Measurements from ENCODE around the gene PMFBP1.

PMFBP1 gene

GRCh38 chr16:72128701-72129100 lies 43.3 kb downstream of the PMFBP1 start:
- no peak for DNase-seq (ENCODE audit: low read depth)

- no peak for DNase-seq (ENCODE audit: low read depth)
Measured at GRCh38 chr16:72126429-72126765, 45.6 kb downstream of the PMFBP1 start.

GRCh38 chr16:72125635-72126428 lies 46.1 kb downstream of the PMFBP1 start:
- DNase-seq (ENCODE audit: low read depth), result no peak

- DNase-seq (ENCODE audit: low read depth), result peak; percentile 60
Measured at GRCh38 chr16:72124761-72125634, 47.0 kb downstream of the PMFBP1 start.

DNA sequence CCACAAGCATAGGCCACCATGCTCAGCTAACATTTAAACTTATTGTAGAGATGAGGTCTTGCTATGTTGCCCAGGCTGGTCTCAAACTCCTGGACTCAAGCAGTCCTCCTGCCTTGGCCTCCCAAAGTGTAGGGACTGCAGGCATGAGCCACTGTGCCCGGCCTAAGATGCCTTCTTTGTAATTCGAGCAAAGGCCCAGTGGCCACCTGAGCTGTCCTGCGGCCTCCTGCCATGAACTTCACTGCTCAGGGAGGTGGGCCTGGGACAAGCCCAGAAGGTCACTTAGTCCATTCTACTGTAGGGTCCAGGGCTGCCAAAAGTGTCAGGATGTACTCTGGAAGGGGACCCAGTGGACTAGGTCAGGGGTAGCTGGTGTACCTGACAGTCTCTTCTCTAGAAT lies 47.8 kb downstream of the PMFBP1 start:
- no peak for DNase-seq (ENCODE audit: low read depth)

DNA sequence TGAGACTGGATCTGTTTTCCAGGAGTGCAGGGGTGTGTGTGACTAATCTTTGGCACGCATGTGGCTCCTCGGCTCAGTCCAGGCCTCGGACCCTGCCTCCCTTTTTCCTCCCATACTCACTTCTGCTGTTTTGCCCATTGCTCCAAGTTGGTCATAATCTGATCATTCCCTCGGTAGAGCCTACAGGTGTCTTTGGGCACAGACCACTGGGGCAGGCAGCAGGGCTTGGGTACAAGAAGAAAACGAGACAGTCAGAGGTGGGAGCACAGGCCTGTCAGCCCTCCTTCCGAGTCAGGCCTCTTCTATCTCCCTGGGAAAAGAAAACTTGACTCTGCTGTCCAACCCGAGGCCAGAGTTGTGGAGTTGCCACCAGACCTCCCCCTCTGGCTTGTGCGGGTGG lies 48.5 kb downstream of the PMFBP1 start:
- no peak for DNase-seq (ENCODE audit: low read depth)

DNA sequence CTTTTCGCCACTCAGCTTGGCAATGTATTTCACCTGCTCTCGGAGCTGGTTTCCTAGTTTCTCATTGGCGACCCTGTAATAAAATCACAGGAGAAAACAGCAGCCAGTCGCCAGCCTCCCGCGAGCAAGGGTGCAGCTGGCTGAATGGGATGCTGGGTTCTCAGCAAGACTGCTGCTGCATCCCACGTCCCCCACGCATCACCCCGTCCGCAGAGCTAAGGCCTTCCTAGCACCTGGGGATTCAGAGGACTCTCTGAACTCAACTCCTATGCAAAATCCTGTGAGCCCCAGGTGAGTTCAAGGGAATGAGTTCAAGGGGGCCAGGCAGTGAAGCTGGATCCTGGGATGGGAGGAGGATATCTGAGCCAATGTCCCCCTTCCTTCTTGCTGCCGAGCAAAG lies 49.0 kb downstream of the PMFBP1 start:
- no peak for DNase-seq (ENCODE audit: low read depth)

- DNase-seq (ENCODE audit: low read depth), result no peak
Measured at GRCh38 chr16:72122308-72122707, 49.6 kb downstream of the PMFBP1 start.

GRCh38 chr16:72120026-72120425 lies 51.9 kb downstream of the PMFBP1 start:
- DNase-seq (ENCODE audit: low read depth), result no peak

- DNase-seq (ENCODE audit: low read depth), result no peak
Measured at GRCh38 chr16:72113616-72113945, 58.4 kb downstream of the PMFBP1 start.

DNA sequence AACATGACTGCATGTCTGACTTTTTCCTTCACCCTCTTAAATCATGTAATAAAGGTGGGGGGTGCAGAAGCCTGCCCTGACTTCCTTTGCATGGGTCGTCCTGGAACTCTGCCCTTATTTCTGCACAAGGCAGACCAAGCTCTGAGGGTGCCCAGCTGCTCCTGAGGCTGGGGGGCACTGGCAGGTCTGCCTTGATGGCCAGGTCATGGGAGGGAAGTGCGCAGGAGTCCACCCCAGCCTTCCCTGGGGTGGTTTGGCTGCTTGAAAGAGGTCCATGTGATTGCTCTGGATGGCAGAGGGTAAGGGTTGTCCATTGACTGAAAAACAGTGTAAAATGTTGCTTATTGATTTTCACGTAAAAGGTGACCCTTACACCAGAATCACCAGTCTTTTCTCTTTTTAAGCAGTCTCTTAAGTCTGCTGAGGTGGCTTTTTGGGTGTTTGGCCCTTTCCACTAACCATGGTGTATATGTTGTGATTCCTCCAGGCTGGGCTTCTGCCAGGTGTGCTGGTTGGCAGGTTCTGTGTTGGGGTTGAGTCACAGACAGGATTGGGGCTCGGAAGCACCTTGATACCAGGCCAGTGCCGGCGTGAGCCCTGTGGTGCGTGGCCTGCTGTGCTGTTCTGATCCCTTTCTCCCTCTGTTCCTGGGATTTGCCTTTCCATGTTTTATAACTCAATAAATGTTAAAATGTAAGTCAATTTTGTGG lies 58.9 kb downstream of the PMFBP1 start:
- DNase-seq (ENCODE audit: low read depth), result no peak

- no peak for DNase-seq (ENCODE audit: low read depth)
Measured at GRCh38 chr16:72112452-72112792, 59.5 kb downstream of the PMFBP1 start.

GRCh38 chr16:72111657-72112451 lies 60.1 kb downstream of the PMFBP1 start:
- no peak for DNase-seq (ENCODE audit: low read depth)

DNA sequence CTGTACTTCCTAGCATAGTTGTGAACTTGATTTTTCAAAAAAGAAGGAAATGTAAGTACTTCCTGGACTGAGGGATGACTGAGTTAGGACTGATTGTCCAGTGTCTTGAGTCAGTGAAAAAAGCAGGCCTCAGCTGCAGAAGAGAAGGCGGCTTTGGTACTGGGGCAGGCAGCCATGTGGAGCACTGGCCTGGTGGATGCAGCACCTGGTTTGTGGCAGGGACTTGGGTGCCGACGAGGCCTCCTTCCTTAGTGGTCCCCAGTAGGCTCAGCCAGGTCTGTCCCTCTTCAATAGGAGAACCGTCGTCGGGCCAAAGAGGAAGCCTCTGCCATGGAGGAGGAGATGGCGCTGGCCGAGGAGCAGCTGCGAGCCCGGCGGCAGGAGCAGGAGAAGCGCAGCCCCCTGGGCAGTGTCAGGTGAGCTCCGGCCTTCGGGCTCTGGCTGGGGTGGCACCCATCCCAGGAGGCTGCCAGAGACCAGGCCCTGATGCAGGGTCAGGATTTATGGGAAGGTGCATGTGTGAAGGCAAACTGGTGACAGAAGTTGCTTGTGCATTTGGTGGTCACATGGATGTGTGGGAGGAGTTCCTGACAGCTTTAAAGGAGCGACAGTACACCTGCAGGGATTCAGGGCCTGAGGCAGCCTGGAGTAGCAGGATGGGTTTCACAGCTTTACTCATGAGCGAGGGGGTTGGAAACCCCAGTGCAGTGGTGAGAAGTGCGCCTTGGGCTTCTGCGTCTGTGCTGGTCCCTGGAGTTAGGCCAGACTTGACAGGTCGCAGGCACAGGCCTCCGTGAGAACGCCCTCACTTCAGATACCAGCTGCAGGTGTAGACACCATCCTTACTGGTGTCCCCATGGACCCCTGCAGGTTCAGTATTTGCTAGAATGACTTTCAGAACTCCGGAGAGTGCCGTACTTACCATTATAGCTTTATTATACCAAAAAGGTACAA lies 61.0 kb downstream of the PMFBP1 start:
- DNase-seq (ENCODE audit: low read depth), result no peak

DNA sequence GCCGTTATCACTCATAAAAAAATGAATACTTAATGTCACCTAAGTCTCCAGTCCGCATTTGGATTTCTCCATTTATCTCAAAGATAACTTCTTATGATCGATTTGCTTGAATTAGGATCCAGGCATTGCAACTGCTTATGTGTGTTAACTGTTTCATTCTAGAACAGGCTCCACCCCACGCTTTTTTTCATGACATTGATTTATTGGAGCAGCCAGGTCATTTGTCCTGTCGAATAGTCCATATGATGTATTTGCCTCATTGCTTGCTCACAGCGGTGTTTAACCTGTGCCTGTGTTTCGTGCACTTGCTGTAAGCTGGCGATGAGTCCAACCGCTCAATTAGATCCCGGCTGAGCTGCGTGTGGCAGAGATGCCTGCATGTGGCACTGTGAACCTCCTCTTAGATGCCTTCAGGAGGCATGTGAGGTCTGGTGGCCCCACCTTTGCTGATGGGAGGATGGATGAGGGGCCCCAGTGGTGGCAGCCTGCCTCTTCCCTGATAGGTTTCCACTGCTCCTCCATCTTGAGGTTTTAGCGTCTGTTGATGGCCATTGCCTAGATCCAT lies 61.9 kb downstream of the PMFBP1 start:
- no peak for DNase-seq (ENCODE audit: low read depth)

GRCh38 chr16:72109300-72109699 lies 62.7 kb downstream of the PMFBP1 start:
- DNase-seq (ENCODE audit: low read depth), result no peak

DNA sequence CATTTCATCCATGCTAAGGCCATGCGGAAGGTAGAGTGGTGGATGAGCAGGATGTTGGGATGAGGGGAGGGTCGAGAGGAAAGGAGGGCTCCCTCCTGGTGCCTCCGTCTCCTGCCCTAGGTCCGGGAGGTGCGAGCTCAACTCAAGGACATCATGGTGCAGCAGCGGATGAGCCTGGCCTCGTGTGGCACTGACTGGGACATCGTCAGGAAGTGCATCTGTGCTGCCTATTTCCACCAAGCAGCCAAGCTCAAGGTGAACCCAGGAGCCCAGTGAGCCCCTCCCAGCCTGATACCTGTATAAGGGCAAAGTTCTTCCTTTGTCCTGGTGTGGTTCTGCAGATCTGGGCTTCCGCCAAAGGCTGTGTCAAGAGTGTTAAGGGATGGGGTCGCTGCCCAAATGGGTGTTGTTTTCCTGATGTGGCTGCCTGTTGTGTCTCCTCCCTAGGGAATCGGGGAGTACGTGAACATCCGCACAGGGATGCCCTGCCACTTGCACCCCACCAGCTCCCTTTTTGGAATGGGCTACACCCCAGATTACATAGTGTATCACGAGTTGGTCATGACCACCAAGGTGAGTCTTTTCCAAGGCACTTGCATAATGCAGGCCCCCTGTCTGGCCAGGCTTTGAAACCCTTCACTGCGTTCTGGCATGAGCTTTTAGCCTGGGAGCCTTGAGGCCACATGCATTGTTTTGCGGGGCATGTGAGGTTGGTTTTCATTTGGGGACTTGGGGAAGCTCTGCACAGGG lies 63.4 kb downstream of the PMFBP1 start:
- DNase-seq (ENCODE audit: low read depth), result no peak

- no peak for DNase-seq (ENCODE audit: low read depth)
Measured at GRCh38 chr16:72107371-72107770, 64.6 kb downstream of the PMFBP1 start.

DNA sequence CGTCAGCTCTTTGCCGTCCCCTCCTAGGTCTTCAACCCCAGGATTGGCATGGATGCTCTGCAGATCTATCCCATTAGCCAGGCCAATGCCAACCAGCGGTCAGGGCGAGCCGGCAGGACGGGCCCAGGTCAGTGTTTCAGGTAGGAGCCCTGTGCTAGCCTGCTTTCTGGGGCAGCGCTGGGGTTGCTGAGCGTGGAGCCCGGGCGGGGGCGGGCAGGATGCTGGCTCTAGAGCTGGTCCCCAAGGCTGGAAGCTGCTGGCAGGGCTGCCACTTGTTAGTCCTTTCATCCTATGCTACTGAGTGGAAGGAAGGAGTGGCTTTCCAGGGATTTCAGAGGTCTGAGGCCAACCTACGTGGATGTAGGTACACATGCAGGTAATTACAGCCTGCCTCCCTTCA lies 66.0 kb downstream of the PMFBP1 start:
- DNase-seq (ENCODE audit: low read depth), result no peak

DNA sequence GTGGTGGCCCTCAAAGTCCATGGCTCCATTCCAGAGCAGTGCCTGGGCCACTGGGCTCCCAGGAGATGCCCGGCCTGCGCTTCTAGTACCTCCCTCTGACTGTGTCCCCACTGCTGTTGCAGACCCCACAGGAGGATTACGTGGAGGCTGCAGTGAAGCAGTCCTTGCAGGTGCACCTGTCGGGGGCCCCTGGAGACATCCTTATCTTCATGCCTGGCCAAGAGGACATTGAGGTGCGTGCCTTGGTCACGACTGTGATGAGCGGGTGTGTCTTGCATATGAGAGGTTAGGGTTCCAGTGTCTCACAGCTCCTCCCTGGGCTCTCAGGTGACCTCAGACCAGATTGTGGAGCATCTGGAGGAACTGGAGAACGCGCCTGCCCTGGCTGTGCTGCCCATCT lies 67.0 kb downstream of the PMFBP1 start:
- no peak for DNase-seq (ENCODE audit: low read depth)

Measured in HS-27A (cell line).